T follicular helper cell (primary cell): ENCODE measurements around the gene SNPH.

Source experiments
- DNase-seq: peaks from one replicate; pipeline ENCODE4 v3.0.0-alpha.2; 2020; ENCODE audit warnings: low read depth

Gene SNPH

GRCh38 chr20:1265226-1265915 is 723 bp upstream of the SNPH start:
- no peak for DNase-seq

DNA sequence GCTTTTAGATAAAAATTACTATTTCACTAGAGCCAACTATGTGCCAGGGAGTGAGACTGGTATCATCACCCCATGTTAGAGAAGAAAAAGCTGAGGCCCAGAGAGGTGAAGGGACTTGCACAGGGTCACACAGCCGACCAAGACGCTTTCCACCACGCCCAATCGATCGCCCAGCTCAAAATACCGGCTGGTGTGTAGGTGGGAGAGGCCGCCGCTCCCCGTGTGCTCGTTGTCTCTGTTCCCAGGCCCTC is 253 bp upstream of the SNPH start:
- DNase-seq, result no peak

- DNase-seq, result no peak
Measured at GRCh38 chr20:1267161-1267560, 1.1 kb downstream of the SNPH start.

DNA sequence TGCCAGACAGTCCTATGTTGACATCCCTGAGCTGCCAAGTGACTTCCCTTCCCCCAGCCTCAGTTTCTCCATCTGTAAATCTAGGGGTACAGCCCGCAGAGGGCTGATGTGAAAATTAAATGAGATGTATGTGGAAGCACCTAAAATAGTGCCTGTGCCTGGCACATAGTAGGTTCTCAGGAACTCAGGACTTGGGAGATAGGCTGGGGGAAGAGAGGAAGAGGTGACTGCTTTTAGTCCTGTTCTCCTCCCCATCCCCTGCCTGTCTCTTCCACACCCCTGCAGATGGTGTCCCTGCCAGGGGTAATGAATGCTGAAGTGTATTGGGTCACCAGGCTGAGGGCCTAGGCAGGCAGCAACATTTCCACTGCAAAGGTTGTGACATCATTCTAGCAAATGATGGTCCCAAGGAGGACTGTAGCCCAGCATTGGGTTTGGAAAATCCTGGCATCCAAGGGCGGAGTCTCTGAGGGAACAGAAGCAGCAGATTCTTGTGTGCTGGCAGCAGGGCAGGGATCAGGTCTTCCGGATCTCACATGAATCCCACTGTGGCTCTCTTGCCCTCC is 1.8 kb downstream of the SNPH start:
- DNase-seq, result no peak

- no peak for DNase-seq
Measured at GRCh38 chr20:1269235-1269634, 3.1 kb downstream of the SNPH start.

- no peak for DNase-seq
Measured at GRCh38 chr20:1269850-1270249, 3.8 kb downstream of the SNPH start.

DNA sequence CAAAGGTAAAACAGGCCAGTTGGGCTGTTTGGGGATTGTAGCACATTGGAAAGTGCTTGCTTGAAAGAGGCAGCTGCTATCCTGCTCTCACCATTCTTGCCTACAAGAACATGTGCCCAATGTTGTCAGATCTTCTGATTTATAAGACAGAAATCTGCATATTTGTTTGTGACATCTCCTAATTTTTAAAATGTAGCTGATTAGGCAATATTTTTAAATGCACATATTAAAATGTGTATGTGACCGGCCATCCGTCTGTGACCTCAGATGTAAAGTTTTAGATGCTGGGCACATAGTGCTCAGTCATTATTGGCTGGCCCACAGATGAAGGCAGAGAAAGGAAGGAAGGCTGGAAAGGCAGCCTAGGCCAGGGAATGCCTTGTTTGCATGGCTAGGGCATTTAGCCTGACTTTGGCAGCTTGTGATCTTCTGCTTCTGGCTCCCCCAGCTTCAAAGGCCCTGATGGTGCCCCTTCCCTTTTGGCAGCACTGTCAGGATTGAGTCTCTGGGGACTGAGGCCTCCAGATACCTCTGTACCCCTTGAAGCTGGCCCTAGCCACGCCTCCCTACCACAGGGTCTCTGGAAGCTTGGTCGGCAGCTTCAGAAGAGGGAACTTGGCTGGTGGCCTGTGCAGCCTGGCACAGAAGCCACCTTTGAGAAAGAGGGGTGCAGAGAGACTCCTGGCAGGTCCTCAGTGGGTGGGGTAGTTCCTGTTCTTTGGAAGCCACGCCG is 6.4 kb downstream of the SNPH start:
- DNase-seq, result no peak

DNA sequence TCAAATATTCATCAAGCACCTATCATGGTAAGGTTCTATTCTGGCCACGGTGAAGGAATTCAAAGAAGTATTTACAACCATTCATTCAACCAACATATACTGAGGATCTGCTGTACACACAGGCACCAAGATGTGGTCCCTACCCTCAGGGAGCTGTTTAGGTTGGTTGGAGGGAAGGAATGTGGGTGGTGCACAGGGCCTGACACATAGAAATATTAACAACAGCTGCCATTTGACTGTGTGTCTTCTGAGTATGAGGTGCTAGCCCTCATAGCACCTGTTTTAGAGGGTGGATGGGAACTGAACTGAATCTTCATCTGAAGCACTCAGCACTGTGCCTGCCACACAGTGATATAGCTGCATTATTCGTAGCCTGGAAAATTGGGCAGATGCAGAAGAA is 7.3 kb downstream of the SNPH start:
- no peak for DNase-seq

- no peak for DNase-seq
Measured at GRCh38 chr20:1274485-1275311, 8.6 kb downstream of the SNPH start.

DNA sequence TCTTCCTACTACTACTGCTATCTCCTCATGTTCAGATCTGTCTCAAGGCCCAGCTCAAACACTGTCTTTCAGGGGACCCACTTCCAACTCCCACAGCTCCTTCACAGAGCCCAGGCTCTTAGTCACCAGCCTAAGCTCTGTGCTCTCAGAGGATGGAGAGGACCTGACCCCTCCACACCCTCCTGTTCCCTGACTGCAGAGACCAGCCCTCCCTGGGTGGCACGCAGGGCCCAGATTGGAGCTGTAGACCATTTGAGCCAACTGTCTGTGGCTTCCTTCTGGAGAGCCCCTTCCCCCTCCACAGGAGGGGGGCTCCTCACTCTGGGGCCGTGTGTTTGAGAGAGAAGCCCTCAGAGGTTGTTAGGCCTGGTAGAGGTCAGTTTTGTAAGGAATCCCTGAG is 9.8 kb downstream of the SNPH start:
- DNase-seq, result no peak

GRCh38 chr20:1277529-1278322 is 11.6 kb downstream of the SNPH start:
- DNase-seq, result no peak

DNA sequence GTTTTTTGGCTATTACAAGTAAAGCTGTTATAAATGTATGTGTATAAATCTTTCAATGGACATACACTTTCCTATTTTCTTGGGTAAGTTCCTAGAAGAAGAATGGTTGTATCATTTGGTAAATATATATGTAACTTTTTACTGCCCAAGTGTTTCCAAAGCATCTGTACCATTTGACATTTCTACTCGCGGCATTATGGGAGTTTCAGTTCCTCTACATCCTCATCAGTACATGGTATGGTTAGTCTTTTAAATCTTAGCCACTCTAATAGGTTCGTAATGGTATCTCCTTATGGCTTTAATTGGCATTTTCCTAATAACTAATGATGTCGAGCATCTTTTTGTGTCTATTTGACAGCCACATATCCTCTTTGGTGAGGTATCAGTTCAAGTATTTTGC is 12.9 kb downstream of the SNPH start:
- no peak for DNase-seq

DNA sequence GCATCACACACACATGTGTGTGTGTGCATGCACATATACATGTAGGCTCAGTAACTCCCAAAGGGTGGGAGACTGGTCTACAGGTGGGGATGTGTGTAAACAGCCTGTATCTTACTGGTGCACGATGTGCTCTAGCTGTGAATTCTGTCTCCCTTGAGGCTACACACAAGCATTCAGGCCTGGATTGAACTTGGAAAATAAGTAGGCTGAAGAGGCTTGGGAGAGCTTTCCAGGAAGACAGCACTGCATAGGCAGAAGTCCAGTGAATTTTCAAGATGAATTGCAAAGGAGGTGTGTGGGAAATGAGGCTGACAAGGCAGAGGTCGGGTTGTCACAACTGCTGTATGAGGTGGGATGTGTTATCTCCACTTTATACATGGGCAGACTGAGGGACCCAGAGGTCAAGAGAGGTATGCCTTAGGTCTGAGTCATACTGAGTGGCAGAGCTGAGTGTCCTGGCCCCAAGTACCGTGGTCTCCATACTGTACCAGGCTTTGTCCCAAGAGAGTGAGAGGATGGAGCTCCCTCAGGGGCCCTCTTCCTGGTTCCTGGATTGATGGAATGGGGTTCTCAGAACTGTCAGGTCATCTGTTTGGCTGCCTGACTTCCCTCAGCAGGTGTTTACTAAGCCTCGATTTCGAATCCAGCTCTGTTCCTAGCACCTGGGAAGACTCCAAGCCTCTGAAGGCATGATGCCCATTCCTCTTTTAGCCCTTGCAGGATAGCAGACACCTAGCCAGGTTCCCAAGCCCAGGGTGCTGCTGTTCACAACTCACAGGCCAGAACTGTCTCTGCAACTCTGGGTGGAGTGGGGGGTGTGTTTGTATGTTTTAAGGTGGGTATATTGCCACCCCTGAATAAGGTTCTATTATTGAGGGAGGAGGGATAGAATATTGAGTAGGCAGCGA is 14.4 kb downstream of the SNPH start:
- DNase-seq, result no peak

GRCh38 chr20:1281279-1282057 is 15.4 kb downstream of the SNPH start:
- DNase-seq, result no peak

- DNase-seq, result no peak
Measured at GRCh38 chr20:1282966-1283365, 16.9 kb downstream of the SNPH start.

DNA sequence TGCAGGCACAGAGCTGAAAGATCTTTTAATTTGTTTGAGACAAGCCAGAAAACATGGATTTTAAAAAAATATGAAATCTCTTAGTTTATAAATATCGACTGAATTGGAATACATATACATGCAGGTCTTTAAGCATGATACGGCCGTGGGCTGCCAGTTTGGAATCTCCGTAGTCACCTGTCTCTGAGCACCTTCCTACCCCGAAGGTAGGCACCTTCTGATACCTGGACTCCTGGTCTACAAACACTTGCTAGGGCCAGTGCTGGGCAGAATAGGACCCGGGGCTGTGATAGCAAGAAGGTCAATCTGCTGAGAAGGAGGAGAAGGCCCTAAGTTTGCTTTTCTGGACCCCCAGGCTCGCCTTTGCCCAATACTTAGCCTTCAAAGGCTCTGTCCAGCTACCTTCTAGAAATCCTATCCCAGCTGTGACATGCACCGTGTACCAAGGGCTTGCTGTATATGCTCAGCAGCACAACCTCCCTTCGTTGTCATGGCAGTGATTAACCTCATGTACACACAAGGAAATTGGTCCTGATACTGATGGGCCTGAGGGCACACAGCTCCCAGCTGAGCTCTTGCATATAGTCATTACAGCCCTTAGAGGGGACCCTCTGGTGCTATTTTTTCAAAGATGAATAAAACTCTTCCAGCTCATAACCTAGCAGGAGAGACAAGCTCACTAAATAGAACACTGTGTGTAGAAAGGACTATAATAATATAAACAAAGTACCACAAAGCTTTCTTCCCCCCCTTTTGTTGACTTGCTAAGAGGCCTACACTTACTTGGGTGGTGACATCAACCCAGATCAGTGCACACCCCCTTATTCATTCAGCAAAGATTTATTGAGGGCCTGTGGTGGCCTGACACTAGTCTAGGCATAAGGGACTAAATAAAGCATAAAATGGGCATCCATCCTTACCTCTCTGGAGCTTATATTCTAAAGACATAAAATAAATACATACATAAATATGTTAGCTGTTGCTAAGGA is 17.7 kb downstream of the SNPH start:
- no peak for DNase-seq

DNA sequence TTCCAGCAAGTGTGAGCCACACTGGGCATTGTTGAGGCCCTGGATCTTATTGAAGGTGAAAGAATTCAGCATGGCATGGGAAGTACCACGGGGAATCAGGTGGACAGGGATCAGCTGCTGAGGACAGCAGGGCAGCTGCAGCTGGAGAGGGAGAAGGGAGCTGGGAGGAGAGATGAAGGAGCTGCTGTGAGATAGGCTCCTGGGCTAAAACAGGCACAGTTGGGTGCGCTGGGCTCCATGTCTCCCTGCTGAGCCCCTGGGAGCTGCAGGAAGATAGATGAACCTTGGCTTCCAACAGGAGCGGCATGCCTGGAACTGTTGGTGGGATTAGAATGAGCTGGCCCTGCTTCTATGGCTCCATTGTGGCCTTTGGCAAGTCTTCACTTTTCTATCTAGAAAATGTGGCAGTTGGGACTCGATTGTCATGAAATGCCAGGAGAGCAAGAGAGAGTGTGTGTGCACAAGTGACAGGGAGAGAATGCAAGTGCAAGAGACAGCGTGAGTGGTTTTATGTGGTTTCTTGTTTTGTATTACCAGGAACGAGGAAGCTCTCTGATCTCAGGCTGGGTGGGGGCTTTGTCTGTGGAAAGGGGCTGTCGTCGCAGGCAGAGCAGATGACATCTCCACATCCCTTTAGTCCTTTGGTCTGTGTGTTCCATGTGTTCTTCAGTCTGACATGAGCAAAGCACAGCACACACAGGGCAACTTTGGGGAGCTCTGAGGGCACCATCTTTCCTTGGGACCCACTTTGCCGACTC is 20.4 kb downstream of the SNPH start:
- peak; percentile 6 for DNase-seq

- no peak for DNase-seq
Measured at GRCh38 chr20:1287306-1287705, 21.2 kb downstream of the SNPH start.
